CD4-positive, CD25-positive, alpha-beta regulatory T cell (primary cell): Measurements from ENCODE around the gene COL5A1. TPM values are rescaled to one million over a fixed set of nuclear protein-coding genes. Genes with fewer than 3 reads are reported as not detected.

Source experiments
- ATAC-seq, 2 donors: fragments of 150-1000 bp; cut with Tn5 transposase; one replicate each; pipeline ENCODE4 v1.10.0; 2021; ENCODE audit warnings: low read depth in 2 of 2, moderate number of reproducible peaks in 2 of 2, moderate library complexity in 1 of 2
- DNase-seq, 3 donors: peaks; one replicate each; pipeline versions ENCODE4 v3.0.0 to v3.0.0-alpha.2; 2012 to 2022; ENCODE audit warnings: mixed read lengths in 1 of 3
- H3K27ac ChIP-seq: one replicate; pipeline ENCODE4 v1.7.0; 2013; ENCODE audit warnings: mild to moderate bottlenecking, low read length; ENCODE audit not compliant: insufficient read depth, poor library complexity, severe bottlenecking
- H3K27me3 ChIP-seq: one replicate; pipeline ENCODE4 v1.7.0; 2013; ENCODE audit warnings: low read length; ENCODE audit not compliant: control insufficient read depth, insufficient read depth
- H3K36me3 ChIP-seq: one replicate; pipeline ENCODE4 v1.7.0; 2013; ENCODE audit warnings: mild to moderate bottlenecking, low read length, moderate library complexity; ENCODE audit not compliant: control insufficient read depth, insufficient read depth
- H3K4me1 ChIP-seq: 2 replicates; pipeline ENCODE4 v1.7.0; 2013; ENCODE audit warnings: mild to moderate bottlenecking, low read length; ENCODE audit not compliant: insufficient read depth, control insufficient read depth, poor library complexity, severe bottlenecking
- H3K4me3 ChIP-seq: one replicate; pipeline ENCODE4 v1.7.0; 2013; ENCODE audit warnings: low read depth, mild to moderate bottlenecking, low read length, moderate library complexity
- H3K9me3 ChIP-seq, 2 experiments: 1 replicate in 1 of 2; 2 replicates in 1 of 2; pipeline ENCODE4 v1.7.0; 2013; ENCODE audit warnings: low read length in 2 of 2, mild to moderate bottlenecking in 1 of 2, moderate library complexity in 1 of 2; ENCODE audit not compliant: control insufficient read depth in 2 of 2
- H3K27ac Mint-ChIP-seq, 3 donors: one replicate each; pipeline ENCODE4 v1.8.0; 2020 to 2022; ENCODE audit warnings: mild to moderate bottlenecking in 3 of 3, mixed read lengths in 3 of 3, moderate library complexity in 2 of 3
- H3K27me3 Mint-ChIP-seq: one replicate; pipeline ENCODE4 v1.8.0; 2022; ENCODE audit warnings: mild to moderate bottlenecking, mixed read lengths
- H3K36me3 Mint-ChIP-seq: one replicate; pipeline ENCODE4 v1.8.0; 2020; ENCODE audit warnings: mixed read lengths
- H3K4me1 Mint-ChIP-seq, 4 donors: one replicate each; pipeline ENCODE4 v1.8.0; 2020 to 2022; ENCODE audit warnings: mixed read lengths in 4 of 4, mild to moderate bottlenecking in 1 of 4
- H3K4me3 Mint-ChIP-seq, 4 donors: one replicate each; pipeline ENCODE4 v1.8.0; 2020 to 2022; ENCODE audit warnings: mild to moderate bottlenecking in 4 of 4, mixed read lengths in 4 of 4, moderate library complexity in 3 of 4
- H3K9me3 Mint-ChIP-seq, 7 donors: one replicate each; pipeline ENCODE4 v1.8.0; 2020 to 2022; ENCODE audit warnings: mixed read lengths in 7 of 7, mild to moderate bottlenecking in 3 of 7, moderate library complexity in 2 of 7
- polyA plus RNA-seq, 4 donors: library from polyadenylated mRNA; unstranded; fragments of 300-500 nt; fragmentation: Illumina TruSeq; gene quantifications; one replicate each; pipeline ENCODE4 v1.2.3, GENCODE V29; 2021
- total RNA-seq: library from RNA; stranded (reverse); gene quantifications from one replicate; pipeline ENCODE4 v1.2.3, GENCODE V29; 2022

Gene COL5A1
- total and polyA plus RNA-seq, 5 donors from 2014 or later, result 0.02 to 1.7 (median 0.10) TPM; not detected in 2

DNA sequence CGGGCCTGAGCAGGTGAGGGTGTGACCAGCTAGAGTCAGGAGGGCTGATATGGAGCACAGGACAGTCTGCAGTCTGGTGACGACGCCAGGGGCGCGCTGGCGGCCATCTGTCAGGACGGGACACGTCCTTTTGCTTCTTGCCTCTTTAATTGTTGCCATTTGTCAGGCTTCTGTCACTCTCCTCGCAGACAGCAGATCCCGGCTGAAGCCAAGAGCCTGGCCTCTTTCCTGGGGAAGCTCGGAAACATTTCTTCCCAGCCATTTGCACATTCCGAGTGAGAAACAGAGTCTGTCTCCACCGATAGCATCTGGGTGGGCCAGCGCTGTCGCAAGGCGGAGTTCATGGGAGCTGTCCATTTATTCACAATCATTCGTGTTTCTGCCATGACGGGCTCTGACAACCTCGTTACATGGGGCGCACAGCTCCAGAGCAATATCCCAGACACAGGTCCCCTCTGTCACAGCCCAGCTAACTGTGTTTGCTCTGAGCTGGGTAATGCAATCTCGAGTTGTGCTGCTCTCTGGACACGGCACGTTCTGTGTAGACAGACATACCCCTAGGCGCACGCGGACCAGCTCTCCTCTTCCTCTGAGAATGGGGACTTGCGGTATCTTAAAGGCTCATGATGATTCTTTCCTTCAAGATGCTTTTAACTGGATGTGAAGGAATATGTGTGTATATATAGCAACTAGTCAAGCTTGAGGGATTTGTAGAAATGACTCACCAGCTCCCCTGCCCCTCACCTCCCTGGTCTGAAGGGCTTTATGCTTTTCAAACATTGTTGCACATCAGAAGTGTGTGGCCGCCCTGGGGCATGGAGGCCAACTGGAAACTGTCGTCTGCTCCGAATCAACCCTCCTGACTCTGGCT, 133.7 kb downstream of the COL5A1 start:
- H3K9me3 Mint-ChIP-seq, result no peaks in the 10 kb centered on the region

DNA sequence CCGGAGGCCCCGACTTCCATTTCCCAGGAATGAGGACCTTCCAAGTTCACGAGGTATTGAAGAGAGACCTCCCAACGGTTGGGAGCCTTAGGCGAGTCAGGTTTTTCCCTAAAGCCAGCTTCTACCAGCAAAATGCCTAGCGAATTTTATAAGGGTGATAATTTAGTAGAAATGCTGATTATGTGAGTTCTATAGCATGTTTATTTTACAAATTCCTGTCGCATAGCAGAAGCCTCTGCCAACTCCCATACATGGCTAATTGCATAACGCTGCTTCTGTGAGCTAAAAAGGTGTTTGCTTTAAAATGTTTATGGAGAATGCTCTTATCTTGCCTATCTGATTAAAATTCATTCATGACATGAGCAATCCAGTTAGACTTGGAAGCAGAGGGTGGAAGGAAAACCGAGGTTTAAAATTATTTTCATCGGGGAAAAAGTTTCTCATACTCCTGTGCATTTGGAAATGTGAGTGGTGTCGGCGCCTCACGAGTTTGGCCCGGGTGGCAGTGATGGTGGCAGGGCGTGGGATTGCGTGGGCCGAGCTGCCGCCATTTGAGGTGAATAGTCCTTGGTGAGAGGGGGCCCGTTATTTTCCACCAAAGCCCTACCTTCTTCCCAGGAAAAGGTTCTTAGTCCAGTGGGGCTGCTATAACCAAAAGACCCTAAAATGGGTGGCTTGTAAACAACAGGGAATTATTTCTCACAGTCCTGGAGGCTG, 134.6 kb downstream of the COL5A1 start:
- H3K27me3 ChIP-seq, result no peaks in the 10 kb centered on the region
- Mint-ChIP-seq H3K27me3 (peaks cover 4% of the 10 kb centered on the region), H3K27ac (no peak overlapping the region), H3K9me3 (no peaks in the 10 kb centered on the region), H3K36me3 (no peaks in the 10 kb centered on the region), H3K4me3 (no peak overlapping the region), H3K4me1 (no peaks in the 10 kb centered on the region)
- no peaks in the 10 kb centered on the region for H3K4me1 ChIP-seq
- H3K36me3 ChIP-seq, result no peaks in the 10 kb centered on the region
- H3K9me3 ChIP-seq, result no peaks in the 10 kb centered on the region
- DNase-seq, result no peak
- no peak overlapping the region for H3K27ac ChIP-seq
- no peak overlapping the region for H3K4me3 ChIP-seq
- no peak for ATAC-seq

More for the DNA sequence above, 133.7 kb downstream of the COL5A1 start:
- no peak overlapping the region for H3K27ac ChIP-seq
- no peak overlapping the region for H3K27ac Mint-ChIP-seq
- peaks cover 4% of the 10 kb centered on the region for H3K27me3 Mint-ChIP-seq
- no peaks in the 10 kb centered on the region for H3K36me3 ChIP-seq
- no peak for ATAC-seq
- H3K4me3 Mint-ChIP-seq, result no peak overlapping the region
- H3K4me1 Mint-ChIP-seq, result no peaks in the 10 kb centered on the region
- no peaks in the 10 kb centered on the region for H3K4me1 ChIP-seq
- no peak overlapping the region for H3K4me3 ChIP-seq
- no peaks in the 10 kb centered on the region for H3K27me3 ChIP-seq
- DNase-seq, result no peak
- no peaks in the 10 kb centered on the region for H3K36me3 Mint-ChIP-seq
- no peaks in the 10 kb centered on the region for H3K9me3 ChIP-seq

DNA sequence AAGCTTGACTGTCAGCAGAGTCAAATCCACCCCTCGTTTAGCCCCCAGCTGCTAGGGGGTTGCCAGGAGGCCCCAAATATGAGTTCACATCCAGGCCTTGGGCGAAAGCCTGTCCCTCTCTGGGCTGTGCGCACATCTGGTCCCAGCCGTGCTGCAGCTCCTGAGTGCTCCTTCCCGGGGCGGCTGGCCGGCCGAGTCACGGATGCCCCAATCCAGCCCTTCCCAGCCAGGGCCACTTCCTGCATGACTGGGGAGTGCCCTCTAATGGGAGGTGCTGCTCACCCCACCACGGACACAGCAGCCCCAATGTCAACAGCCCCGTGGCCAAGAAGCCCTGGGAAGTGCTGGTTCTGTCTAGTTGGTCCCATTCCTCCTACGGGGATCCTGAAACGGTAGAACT, 135.6 kb downstream of the COL5A1 start:
- no peak for ATAC-seq
- Histone ChIP-seq H3K9me3 (no peaks in the 10 kb centered on the region), H3K36me3 (no peaks in the 10 kb centered on the region), H3K4me1 (no peaks in the 10 kb centered on the region), H3K27ac (no peak overlapping the region), H3K4me3 (no peak overlapping the region), H3K27me3 (no peaks in the 10 kb centered on the region)
- Mint-ChIP-seq H3K9me3 (no peaks in the 10 kb centered on the region), H3K27ac (no peak overlapping the region), H3K27me3 (no peaks in the 10 kb centered on the region), H3K4me1 (no peaks in the 10 kb centered on the region), H3K4me3 (no peak overlapping the region), H3K36me3 (no peaks in the 10 kb centered on the region)
- DNase-seq, result no peak

DNA sequence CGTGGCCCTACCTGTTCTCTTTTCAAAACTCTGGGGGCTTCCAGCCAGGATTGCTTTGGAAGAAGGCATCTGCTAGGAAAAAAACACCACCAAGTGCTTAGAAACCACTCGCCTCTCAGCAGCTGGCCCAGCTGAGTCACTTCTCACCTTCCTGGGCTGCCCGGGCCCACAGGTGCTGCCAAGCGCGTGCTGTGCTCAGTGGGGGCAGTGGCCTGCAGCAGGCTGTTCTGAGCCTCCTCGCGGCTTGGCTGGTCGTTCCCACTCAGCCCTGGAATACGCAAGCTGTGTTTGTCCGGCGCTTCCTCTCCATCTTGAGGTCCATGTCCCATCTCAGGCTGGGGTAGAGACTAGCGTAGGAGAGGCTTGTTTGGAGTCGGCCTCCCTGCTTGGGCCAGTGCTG, 136.6 kb downstream of the COL5A1 start:
- no peaks in the 10 kb centered on the region for H3K9me3 ChIP-seq
- H3K4me1 ChIP-seq, result no peaks in the 10 kb centered on the region
- H3K36me3 ChIP-seq, result no peaks in the 10 kb centered on the region
- Mint-ChIP-seq H3K36me3 (no peaks in the 10 kb centered on the region), H3K27ac (no peak overlapping the region), H3K9me3 (no peaks in the 10 kb centered on the region), H3K4me1 (no peaks in the 10 kb centered on the region), H3K4me3 (no peak overlapping the region), H3K27me3 (no peaks in the 10 kb centered on the region)
- H3K27me3 ChIP-seq, result no peaks in the 10 kb centered on the region
- H3K27ac ChIP-seq, result no peak overlapping the region
- no peak for ATAC-seq
- DNase-seq, result no peak
- no peak overlapping the region for H3K4me3 ChIP-seq

DNA sequence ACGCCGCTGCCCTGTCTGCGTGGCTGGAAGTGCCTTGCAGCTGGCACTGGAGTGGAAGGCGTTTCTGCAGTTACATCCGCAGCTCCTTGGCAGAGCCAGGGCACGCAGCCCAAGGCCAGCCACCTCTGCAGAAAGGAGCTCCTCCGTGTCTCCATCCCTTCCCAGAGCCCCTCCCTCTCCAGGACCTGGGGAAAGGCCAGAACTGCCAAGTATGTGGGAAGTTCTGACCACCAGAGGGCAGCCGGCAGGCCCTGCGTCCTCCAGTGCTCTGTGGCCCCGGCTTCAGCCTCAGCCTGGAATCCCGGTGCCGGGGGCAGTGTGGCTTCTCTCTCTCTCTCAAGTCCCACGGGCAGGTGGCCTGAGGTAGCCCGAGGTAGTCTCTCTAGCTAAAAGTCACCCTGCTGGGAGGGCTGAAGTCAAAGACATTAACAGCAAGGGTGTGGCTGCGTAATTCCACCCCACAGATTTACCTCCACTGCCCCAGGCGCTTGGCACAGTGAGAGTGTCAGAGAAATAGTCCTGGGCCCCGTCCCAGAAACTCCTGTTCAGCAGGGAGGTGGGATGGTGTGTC, 137.3 kb downstream of the COL5A1 start:
- H3K27me3 ChIP-seq, result no peaks in the 10 kb centered on the region
- Mint-ChIP-seq H3K27ac (no peak overlapping the region), H3K9me3 (no peaks in the 10 kb centered on the region), H3K27me3 (no peaks in the 10 kb centered on the region), H3K36me3 (no peaks in the 10 kb centered on the region), H3K4me3 (no peak overlapping the region), H3K4me1 (no peaks in the 10 kb centered on the region)
- ATAC-seq (no peak), DNase-seq (no peak)
- no peaks in the 10 kb centered on the region for H3K4me1 ChIP-seq
- H3K9me3 ChIP-seq, result no peaks in the 10 kb centered on the region
- no peaks in the 10 kb centered on the region for H3K36me3 ChIP-seq
- H3K4me3 ChIP-seq, result no peak overlapping the region
- H3K27ac ChIP-seq, result no peak overlapping the region

DNA sequence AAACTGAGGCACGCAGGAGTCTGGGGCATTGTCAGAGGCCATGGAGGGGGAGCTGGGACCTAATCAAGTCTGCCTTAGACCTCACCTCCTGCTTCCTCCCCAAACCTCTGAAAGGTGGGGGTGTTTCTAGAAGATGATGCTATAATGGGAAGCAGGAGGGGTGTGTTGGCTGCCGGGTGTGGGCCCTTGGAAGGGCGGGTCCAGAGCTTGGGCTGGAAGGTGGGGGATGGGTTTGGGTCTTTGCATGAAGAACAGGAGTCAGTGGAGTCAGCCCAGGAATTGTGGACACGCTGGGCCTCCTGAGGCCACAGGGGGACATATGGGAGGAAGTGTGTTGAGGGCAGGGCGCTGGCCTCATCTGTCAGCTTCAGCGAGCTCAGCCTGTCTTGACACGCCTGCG, 138.0 kb downstream of the COL5A1 start:
- H3K9me3 Mint-ChIP-seq, result no peaks in the 10 kb centered on the region
- H3K27me3 Mint-ChIP-seq, result no peaks in the 10 kb centered on the region

DNA sequence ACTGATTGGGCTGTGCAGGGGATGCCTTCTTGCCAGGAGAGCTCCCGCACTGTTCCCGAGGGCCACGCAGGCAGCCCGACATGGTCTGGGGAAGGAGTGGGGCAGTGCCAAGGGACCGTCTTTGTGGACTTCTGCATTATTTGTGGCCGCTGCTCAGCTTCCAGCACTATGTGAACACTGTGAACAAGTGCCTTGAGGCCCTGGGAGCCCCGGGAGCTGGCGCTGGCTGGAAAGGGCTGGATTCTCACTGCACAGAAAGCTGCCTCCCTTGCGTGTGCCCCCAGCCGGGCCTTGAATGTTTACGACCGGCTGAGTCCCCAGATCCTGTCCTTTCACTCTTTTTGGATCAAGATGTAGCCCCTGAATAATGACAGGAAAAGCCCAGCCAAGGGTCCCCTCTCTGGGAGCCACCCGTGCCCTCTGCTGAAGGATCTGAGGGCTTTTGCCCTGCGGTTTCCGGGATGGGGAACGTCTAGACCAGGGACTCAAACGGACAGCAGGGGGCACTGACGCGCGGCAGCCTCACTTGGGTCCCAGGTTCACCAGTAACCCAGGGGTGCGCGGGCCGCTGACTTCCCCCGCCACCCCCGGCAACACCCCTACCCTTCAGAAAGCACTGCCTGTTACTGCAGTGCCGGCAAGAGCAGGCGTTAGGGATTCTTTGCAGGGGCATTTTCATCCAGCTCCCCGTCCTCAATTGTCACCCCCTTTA, 140.1 kb downstream of the COL5A1 start:
- H3K27me3 Mint-ChIP-seq, result no peaks in the 10 kb centered on the region
- no peaks in the 10 kb centered on the region for H3K9me3 Mint-ChIP-seq
- no peaks in the 10 kb centered on the region for H3K36me3 ChIP-seq
- ATAC-seq, result no peak
- no peaks in the 10 kb centered on the region for H3K9me3 ChIP-seq
- H3K4me1 ChIP-seq, result no peaks in the 10 kb centered on the region
- no peak overlapping the region for H3K4me3 ChIP-seq
- H3K27ac ChIP-seq, result no peak overlapping the region
- H3K4me1 Mint-ChIP-seq, result no peaks in the 10 kb centered on the region
- H3K27me3 ChIP-seq, result no peaks in the 10 kb centered on the region
- no peaks in the 10 kb centered on the region for H3K36me3 Mint-ChIP-seq
- no peak overlapping the region for H3K4me3 Mint-ChIP-seq
- DNase-seq, result no peak
- no peak overlapping the region for H3K27ac Mint-ChIP-seq

More for the DNA sequence above, 138.0 kb downstream of the COL5A1 start:
- no peak overlapping the region for H3K27ac ChIP-seq
- no peaks in the 10 kb centered on the region for H3K9me3 ChIP-seq
- no peak for ATAC-seq
- no peak overlapping the region for H3K4me3 Mint-ChIP-seq
- H3K4me1 ChIP-seq, result no peaks in the 10 kb centered on the region
- DNase-seq, result no peak
- no peaks in the 10 kb centered on the region for H3K36me3 Mint-ChIP-seq
- no peaks in the 10 kb centered on the region for H3K4me1 Mint-ChIP-seq
- no peak overlapping the region for H3K27ac Mint-ChIP-seq
- no peaks in the 10 kb centered on the region for H3K27me3 ChIP-seq
- H3K36me3 ChIP-seq, result no peaks in the 10 kb centered on the region
- no peak overlapping the region for H3K4me3 ChIP-seq
